NCI-H1436 (cell line): ENCODE measurements around the gene AGAP1.

Experiments used
- DNase-seq: peaks from one replicate; lab custom pipeline; 2025; lab: John Stamatoyannopoulos, UW

AGAP1 gene

DNA sequence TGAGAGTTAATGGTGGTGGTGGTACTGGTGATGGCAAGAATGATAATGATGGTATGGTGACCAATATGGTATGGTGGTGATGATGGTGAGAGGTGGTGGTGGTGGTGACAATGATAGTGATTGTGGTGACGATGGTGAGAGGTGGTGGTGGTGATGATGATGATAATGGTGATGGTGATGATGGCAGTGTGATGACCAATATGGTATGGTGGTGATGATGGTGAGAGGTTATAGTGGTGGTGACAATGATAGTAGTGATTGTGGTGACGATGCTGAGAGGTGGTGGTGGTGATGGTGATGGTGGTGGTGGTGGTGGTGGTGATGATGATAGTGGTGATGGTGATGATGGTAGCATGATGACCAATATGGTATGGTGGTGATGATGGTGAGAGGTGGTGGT lies 505.2 kb downstream of the AGAP1 start:
- DNase-seq = no peak

DNA sequence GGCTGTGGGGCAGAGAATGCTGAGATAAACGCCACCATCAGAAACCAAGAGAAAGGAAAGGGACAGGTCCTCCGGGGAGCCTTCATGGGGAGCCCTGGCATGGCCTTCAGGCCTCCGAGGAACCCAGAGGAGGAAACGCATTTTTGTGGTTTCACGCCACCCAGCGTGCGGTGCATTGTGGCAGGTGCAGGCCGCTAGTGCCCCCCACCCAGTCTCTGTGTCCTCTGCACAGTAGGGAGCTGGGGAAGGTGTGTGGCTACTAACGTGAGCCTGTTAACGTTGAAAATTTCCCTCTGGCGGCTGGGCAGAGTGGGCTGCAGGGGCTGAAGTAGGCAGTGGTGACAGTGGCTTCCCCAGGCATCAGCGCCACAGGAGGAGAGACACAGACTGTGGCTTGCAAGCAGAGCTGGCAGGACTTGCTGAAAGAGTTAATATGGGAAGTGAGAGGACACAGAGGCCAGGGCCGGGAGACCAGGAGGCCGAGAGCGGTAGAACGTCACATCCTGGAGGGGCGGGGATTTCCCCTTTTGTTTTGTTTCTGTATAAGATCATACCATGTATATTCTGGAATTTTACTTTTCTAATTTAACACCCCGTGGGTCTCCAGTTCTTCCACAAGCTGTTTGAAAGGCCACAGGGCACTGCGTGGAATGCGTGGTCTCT lies 507.5 kb downstream of the AGAP1 start:
- DNase-seq = no peak

DNA sequence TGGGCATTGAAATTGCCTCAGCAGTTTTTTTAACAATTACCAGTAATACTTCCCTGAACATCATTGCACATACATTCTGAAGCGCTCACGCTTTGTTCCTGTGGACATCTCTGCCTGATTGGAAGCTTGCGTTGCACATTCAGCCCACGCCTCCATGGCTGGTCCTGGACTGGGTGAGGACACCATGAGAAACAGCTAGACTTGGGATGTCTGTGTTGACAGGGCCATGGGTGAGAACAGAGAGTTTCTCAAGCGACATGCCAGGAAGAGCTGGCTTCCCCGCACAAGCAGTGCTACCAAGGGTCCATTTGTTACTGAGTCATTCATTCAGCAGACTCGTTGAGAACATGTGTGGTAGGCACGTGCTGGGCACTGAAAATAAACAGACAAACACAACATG lies 508.0 kb downstream of the AGAP1 start:
- no peak for DNase-seq

DNA sequence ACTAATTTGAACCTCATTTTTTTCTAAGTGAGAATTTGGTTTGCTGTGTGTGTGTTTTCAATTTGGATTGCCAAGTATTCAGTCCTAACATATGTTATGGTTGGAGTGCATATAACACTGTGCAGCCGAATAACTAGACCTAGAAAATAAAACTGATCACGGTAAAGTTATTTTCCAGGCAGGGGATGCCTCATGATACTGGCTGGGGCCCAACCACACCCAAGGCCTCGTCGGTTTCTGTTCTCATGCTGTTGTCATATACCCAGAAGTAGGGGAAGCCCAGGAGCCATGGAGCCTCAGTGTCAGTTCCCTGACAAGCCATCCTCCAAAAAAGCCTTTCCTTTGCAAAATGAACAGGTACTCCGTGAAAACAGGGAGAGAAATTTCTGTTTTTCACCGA lies 514.2 kb downstream of the AGAP1 start:
- no peak for DNase-seq

DNA sequence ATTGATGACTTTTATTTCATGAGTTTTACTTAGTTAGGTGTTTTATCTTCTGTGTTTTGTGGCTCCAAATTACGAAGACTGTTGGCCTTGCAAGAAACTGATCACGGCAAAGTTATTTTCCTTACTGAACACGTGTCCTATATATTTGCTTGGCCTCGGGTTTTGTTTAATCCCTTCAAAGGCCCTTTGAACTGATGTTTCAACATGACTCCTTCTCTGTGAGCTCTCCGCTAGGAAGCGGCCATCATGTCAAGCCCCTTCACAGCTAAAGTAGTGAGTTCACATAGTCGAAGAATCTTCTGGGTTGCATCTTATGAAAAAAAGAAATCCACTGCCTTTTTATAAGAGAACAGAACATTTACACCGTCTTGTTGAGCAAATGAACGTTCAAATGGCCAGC lies 515.0 kb downstream of the AGAP1 start:
- DNase-seq = no peak

DNA sequence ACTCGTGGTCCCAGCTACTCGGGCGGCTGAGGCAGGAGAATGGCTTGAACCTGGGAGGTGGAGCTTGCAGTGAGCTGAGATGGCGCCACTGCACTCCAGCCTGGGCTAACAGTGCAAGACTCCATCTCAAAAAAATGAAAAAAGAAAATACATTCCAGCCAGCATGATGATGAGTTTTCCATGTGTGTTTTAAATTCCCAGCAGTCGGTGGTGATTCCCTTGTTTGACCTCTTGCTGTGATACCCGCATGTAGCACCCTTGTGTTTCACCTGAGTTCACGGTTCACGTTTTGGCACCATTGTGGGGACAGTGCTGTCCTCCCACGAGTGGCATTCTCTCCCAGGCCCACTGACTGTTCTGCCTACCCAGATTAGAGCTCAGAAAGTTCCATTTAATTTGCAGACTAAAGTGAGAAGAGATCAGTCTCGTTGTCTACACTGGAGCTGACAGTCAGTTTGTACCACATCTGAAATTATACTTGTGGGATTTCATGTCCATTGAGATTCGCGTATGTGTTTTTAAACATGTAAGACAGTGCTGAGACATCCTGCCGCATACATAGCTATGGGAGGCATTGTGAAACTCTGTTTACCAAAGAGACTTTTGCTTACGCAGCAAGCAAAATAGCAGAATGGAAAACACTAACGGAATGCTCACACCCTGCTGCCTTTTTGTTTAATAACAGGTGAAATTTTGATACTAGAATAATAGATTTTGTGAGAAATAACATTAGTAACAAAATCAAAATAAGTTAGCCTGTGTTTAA lies 517.3 kb downstream of the AGAP1 start:
- DNase-seq = no peak

DNA sequence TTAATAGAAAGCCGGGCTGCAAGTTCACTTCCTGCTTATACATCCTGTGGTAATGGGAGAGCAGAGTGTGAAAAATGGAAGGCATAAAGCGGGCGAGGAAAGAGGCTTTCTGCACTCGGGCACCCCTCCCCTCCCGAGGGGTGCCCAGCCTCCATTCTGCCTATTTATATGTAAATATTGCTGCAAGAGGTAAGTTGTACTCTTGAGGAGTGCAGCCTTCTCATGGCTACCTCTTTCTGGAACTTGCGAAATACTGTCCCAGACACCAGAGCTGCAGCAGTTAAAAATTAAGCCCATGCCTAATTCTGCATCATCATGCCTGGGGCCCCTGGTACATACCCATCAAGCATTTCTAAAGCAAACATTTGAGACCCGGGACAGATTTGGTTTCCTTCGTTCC lies 518.3 kb downstream of the AGAP1 start:
- DNase-seq = no peak

DNA sequence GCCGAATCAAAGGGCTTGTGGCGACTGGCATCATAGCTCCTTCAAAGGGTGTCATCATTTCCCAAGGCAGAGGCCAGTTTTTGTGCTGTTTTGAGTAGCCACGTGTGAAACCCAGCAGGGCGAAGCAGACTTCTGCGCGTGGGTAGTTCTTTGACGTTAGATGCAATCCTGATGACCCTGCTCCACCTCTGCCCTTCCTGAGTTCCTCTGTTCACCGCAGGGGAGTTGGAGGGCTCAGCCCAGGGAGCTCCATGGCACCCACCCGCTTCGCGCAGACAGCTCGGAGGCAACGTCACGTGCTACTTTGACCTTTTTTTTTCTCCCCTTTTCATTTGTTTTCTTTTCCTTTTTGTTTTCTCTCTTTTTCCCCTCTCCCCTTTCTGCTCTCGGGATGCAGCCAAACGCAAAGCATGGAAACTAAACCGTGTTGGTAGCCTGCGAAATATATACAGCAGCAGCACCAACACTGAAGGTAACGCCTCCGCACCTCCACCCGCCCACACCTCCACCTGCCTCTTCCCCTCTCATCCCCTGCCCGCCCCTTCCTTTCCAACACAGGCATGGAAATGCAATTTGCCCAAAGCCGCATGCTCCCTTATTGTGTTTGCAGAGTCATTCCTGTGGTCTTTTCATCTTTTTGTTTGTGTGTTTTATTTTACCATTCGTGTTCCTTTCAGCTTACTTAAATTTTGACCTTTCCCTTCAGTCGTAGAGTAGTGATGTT lies 520.7 kb downstream of the AGAP1 start:
- no peak for DNase-seq

DNA sequence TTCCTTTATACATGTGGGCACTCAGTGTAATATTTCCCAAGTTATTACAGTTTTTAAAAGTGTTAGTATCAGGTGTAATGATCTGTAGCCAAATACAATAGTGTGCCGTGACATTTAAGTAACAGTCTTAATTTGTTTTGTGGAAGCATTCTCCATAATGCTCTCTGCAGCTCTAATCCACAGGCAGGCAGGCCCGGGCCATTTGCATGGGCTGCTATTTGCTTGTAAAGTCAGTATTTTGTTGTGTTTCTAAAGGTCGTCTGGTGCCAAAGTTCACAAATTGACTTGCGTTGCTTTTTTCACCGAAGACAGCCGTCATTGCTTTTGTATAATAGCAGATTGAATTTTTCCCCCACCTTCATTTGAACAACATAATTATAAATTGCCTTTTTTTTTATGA lies 521.3 kb downstream of the AGAP1 start:
- no peak for DNase-seq

DNA sequence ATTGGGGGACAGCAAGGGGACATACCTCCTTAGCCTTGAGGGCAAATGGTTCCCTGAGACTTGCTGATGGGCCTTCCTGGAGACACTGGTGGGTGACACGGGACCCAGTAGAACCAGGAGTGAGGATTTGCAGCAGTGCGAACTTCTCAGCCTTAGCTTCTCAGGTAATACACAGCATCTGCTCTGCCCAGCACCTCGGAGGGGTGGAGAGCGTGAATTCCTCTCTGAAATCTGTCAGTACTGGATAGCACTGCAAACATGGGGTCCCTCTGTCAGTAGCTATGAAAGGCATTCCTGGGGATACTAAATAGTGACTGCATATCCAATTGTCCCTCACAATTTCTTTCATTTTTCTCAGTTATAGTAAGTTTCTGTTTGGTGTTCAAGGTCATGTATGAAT lies 522.7 kb downstream of the AGAP1 start:
- no peak for DNase-seq

DNA sequence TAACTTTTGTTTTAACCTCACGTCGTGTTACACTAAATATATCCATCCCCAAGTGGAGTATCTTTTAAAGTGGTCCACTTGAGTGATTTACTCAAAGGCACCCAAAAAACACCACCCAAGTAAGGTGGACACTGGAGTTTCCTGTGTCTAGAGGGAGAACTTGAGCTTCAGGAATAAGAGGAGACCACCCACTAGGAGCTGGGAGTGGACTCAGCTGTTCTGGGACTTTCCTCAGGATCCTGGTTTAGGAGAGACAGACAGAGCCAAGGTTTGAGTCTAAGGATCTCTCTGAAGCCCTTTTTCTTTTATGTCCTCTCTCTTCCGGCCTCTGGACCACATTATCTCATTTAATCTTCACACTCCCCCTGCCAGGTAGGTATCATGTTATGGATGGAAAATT lies 523.6 kb downstream of the AGAP1 start:
- no peak for DNase-seq

DNA sequence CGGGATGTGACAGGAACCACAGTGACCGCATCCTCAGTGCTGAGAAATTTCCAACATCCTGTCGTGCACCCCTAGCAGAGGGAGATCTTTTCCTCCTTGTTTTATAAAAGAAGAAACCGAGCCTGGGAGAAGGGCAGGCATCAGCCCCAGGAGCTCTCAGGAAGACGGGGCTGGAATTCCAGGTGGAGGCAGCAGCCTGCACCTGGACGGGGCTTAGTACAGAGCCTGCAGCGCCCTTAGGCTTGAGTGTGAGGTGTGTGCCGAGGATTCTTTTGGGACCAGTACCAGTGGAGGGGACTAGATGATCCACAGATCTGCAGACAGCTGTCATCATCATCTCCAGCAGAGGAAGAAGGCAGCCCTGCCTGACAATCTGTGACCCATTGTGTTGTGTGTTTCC lies 525.6 kb downstream of the AGAP1 start:
- DNase-seq = no peak

DNA sequence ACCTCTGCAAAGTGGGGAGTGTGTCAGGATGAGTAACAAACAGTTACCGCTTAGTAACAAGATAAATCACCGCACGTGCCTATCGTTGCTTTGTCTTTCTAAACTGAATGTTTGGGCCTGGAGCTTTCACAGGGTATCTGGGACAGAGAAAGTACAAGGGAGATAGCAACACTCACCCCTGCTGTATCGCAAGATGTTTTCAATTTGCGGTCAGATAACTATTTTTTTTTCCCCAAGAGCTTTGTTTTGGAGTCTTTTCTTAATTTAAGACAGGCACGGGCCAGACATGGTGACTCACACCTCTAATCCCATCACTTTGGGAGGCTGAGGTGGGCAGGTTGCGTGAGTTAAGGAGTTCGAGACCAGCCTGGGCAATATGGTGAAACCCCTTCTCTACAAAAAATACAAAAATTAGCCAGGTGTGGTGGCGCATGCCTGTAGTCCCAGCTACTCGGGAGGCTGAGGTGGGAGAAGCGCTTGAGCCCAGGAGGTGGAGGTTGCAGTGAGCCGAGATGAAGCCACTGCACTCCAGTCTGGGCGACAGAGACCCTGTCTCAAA lies 527.7 kb downstream of the AGAP1 start:
- DNase-seq = no peak

DNA sequence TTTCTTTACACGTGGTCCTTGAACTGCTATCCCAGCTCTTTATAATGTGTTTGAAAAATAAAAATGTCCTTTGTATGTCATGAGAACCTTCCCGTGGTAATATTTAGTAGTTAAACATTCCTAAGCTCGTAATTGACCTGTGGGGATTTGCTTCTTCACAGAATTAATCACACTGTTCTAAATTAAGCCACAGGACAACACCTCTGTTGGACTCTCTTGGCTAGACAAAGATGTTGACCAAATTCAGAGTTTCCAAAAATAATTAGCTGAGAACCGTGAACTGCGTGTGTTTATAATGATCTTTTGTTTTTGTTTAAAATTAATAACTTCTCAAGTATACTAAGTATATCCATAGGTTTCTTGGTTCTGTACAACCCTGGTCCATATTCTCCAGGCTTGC lies 528.3 kb downstream of the AGAP1 start:
- no peak for DNase-seq

DNA sequence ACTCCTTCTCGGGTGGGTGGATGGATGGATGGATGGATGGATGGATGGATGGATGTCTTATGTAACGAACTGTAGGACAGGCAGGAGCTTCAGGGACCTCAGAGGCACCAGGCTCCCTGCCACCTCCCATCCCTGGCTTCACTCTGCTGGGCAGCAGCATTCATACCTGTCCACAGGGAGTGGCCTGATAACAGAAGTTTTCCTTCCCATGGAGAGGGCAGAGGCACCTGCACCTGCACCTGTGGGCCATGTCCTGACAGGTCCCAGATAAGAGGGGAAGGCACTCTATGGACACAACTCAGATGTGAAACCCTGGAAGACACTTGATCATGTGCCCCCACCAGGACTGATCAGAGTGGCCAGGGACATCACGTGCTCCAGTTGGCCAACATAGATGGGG lies 532.0 kb downstream of the AGAP1 start:
- DNase-seq = no peak

DNA sequence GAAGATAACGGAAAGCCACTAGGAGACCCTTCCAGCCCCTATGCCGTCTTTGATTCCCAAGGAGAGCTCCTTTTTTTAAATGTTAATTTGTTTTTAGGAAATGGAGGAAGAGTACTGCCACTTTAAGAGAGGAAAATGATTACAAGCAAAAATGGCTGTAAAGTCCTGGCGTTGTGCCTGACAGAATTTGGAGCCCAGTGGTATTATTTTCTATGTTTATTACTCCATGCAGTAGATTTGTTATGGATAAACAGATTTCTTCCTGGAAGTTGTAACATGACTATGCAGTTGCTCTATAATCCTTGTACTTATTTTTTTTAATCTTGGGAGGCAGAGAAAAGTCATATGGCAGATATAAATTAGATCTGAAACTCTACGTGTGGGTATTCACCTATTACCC lies 533.0 kb downstream of the AGAP1 start:
- DNase-seq = no peak

DNA sequence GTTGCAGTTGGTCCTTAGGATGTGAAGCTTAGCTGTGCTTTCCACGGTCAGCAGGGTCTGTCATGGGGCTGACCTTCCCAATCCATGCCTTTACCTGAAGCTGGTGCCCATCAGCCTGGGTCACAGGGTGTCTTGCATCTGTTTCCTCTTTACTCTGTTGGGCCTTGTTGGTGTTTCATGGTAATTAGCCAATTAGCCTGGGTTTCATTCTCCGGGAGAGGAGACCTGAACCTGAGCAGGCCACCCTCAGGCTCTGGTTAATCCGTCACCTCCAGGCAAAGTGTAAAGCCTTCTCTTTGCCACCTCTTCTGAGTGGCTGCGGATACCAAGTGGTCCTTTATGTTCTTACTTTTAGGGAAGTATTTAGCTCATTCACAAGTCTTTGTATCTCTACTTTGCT lies 534.2 kb downstream of the AGAP1 start:
- DNase-seq = no peak

DNA sequence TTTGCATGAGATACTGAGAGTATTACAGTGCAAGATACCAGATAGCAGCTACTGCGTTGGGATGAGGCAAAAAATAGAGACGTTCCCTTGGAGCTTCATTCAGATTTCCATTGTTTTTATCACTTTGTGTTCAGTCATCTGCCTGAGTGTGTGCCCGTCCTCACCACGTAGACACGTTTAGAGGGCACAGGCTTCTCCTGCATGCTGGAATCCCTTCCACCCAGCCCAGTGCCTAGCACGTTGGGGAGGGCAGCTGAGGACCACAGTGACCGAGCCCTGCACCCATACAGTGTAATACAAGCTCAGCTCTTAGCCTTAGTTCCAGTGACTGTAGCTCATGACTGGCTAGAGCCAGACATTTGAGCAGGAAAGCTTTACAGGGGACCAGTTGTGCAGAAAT lies 539.6 kb downstream of the AGAP1 start:
- DNase-seq = no peak

DNA sequence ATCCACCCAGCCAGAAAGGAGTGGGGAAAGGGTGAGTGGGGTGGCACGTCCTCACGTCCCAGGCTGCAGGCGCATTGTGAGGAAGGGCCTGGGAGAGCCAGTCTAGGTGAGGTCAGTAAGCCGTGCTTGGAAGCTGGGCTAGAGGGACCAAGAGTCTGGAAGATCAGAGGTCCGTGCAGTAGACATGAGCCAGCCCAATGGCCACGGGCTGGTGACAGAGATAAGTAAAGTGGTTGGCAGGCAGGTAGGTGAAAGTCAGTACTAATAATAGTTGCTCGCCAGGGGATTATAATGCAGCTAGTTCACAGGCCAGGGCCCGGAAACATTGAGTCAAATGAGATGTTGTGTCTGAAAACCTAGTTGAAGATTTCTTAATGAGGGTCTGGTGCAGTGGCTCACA lies 541.1 kb downstream of the AGAP1 start:
- no peak for DNase-seq

DNA sequence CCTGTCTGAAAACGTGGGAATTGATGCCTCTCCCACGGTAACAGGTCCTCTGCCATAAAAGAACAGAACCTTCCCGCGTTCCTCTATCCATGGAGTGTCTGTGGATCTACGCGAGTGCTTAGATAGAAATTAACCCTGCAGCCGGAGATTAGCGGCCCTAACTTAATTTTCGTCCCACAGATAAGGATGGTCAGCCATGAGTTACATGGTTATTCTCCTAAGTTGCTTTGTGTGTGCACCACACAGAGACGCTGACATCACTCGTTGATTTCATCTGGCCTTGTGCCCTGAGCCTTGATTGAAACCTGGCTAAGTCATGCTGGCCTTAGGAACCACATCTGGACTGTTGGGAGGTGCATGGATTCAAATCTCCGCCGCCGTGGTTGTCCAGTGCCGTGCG lies 542.2 kb downstream of the AGAP1 start:
- DNase-seq = no peak

DNA sequence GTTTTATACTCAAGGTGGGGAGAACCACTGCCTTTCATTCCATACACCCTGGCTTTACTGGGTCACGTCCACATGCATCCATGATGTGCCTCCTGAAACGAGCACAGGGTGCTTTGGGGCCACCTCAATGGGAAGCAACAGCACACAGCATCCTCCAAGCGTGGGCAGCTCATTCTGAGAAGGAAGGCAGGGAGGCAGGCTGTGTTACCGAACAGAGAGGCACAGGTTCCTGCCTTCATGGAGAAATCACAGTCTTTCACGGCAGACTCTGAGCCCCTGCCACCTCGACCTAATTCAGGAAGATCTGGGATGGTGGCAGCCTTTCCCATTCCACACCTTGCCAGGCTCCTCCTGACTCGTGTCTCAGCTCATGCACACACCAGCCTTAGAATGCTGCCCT lies 544.3 kb downstream of the AGAP1 start:
- DNase-seq = no peak

DNA sequence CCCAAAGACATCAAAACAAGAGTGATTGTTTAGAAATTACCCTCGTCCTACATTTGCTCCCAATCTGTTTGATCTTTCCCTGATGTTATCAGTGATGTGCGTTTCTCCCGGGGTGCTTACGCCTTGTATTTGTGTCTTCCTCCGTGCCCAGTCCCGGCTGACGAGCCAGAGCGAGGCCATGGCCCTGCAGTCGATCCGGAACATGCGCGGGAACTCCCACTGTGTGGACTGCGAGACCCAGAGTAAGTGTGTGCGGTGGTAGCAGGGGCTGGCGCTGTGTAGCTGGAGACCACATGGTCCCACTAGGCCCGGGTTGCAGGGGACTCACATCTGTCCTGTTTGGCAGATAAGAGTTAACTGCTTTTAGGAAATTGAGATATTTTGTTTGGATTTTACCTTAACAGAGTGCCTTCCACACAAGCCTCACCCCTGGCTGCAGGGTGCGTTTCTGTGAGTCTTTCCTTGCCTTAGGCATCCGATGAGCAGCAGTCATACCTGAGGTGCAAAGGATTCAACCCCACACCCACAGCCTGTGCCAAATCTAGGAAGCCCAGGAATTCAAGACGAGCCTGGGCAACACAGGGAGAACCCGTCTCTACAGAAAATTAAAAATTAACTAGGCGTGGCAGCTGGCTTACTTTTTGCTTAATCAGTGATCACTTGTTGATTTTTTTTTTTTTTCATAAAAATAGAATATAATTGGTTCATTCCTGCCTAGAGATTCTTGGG lies 546.9 kb downstream of the AGAP1 start:
- DNase-seq = no peak
